ENCODE data around the gene MKLN1. TPM values are rescaled to one million over a fixed set of nuclear protein-coding genes. Genes with fewer than 3 reads are reported as not detected.

Gene MKLN1
- polyA plus RNA-seq, 1 of the 3 experiments (the other 2 are of a cell fraction): 11.0 TPM

DNA sequence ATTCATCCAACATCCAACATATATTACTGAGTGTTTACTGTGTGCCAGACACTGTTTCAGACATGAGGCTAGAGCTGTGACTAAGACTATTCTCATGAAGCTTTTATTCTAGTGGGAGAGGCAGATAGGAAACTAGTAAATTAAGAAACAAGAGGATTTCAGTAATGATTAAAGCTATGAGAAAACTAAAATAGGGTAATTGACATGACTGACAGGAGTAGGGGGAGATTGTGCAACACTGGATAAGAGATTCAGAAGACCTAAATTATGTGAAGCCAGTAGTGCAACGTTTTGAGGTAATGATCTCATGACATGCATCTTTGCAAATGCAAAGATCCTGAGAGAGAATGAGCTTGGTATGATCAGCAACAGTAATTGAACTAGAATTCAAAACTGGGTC is 48.6 kb upstream of the MKLN1 start (continued):
- TF ChIP-seq, protein P1, sequence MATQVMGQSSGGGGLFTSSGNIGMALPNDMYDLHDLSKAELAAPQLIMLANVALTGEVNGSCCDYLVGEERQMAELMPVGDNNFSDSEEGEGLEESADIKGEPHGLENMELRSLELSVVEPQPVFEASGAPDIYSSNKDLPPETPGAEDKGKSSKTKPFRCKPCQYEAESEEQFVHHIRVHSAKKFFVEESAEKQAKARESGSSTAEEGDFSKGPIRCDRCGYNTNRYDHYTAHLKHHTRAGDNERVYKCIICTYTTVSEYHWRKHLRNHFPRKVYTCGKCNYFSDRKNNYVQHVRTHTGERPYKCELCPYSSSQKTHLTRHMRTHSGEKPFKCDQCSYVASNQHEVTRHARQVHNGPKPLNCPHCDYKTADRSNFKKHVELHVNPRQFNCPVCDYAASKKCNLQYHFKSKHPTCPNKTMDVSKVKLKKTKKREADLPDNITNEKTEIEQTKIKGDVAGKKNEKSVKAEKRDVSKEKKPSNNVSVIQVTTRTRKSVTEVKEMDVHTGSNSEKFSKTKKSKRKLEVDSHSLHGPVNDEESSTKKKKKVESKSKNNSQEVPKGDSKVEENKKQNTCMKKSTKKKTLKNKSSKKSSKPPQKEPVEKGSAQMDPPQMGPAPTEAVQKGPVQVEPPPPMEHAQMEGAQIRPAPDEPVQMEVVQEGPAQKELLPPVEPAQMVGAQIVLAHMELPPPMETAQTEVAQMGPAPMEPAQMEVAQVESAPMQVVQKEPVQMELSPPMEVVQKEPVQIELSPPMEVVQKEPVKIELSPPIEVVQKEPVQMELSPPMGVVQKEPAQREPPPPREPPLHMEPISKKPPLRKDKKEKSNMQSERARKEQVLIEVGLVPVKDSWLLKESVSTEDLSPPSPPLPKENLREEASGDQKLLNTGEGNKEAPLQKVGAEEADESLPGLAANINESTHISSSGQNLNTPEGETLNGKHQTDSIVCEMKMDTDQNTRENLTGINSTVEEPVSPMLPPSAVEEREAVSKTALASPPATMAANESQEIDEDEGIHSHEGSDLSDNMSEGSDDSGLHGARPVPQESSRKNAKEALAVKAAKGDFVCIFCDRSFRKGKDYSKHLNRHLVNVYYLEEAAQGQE (IDR thresholded peaks at IDR 0.05; ENCODE audit: low read depth, low read length): no peak
- TF ChIP-seq GATA2 (CRISPR knock-in tag; IDR thresholded peaks at IDR 0.05) (no peak), NFIC (IDR thresholded peaks at IDR 0.05; ENCODE audit: borderline replicate concordance) (no peak), GABPA (IDR thresholded peaks at IDR 0.05; ENCODE audit: low read depth) (no peak)

DNA sequence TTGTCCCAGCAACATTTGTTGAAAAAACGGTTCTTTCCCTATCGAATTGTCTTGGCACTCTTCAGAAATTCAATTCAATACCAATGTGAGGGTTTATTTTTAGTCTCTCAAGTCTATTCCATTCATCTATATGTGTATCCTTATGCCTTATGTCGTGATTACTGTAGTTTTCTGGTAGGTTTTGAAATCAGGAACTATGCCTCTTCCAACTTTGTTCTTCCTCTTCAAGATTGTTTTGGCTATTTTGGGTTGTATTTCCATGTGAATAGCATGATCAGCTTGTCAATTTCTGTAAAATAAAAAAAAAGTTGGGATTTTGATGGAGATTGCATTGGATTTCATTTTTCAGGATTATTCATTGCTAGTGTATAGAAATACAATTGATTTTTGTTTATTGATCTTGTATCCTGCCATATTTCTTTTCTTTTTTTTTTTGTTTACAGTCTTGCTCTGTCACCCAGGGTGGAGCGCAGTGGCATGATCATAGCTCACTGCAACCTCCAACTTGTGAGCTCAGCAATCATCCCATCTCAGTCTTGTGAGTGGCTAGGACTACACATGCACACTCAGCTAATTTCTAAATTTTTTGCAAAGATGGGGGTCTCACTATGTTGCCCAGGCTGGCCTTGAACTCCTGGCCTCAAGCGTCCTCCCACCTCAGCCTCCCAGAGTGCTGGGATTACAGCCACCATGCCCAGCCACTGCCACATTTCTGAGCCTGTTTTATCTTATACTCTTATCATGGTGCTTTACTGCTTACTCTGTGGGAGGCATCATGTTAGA is 46.2 kb upstream of the MKLN1 start:
- H3K79me2 ChIP-seq (ENCODE audit: insufficient read depth): no peaks in the 10 kb centered on the region
- H3K9me3 ChIP-seq: no peaks in the 10 kb centered on the region
- 73% methylated on average over 5 of the region's 5 CpGs for whole genome bisulfite sequencing (ENCODE audit: low lambda C conversion rate)
- H4K20me1 ChIP-seq (ENCODE audit: insufficient read depth): no peaks in the 10 kb centered on the region
- H3K27ac ChIP-seq (ENCODE audit: low read depth in 2 of 2, low read length in 1 of 2): no peak overlapping the region
- no peaks in the 10 kb centered on the region for H3F3A ChIP-seq (replicated peaks; ENCODE audit: insufficient read depth)
- ChIA-PET POLR2A (no interaction called here), CTCF (interaction anchor here (0.7 kb wide), 1 partner anchor 1434 kb away, joined by 3 read pairs; no protein-coding TSS in a partner anchor)
- H2AFZ ChIP-seq (ENCODE audit: low read depth): no peak overlapping the region
- no peaks in the 10 kb centered on the region for H3K36me3 ChIP-seq (replicated peaks in 1 of 2; ENCODE audit: control insufficient read depth in 1 of 2, insufficient read depth in 2 of 2, low read length in 1 of 2)
- no peak overlapping the region for H3K4me2 ChIP-seq
- TF ChIP-seq SIN3A (IDR thresholded peaks at IDR 0.05; ENCODE audit: borderline replicate concordance, low read depth, low read length): no peak
- TF ChIP-seq EP300 (IDR thresholded peaks at IDR 0.05; ENCODE audit: borderline replicate concordance in 1 of 2, low read depth in 1 of 2, low read length in 1 of 2): no peak
- TF ChIP-seq RFX5 (IDR thresholded peaks at IDR 0.05; ENCODE audit: low read length): no peak
- TF ChIP-seq, protein P2, sequence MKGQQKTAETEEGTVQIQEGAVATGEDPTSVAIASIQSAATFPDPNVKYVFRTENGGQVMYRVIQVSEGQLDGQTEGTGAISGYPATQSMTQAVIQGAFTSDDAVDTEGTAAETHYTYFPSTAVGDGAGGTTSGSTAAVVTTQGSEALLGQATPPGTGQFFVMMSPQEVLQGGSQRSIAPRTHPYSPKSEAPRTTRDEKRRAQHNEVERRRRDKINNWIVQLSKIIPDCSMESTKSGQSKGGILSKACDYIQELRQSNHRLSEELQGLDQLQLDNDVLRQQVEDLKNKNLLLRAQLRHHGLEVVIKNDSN (IDR thresholded peaks at IDR 0.05; ENCODE audit: borderline replicate concordance, low read depth): no peak
- no peak for TF ChIP-seq FOXM1 (IDR thresholded peaks at IDR 0.05; ENCODE audit: low read depth)
- TF ChIP-seq, protein P3, sequence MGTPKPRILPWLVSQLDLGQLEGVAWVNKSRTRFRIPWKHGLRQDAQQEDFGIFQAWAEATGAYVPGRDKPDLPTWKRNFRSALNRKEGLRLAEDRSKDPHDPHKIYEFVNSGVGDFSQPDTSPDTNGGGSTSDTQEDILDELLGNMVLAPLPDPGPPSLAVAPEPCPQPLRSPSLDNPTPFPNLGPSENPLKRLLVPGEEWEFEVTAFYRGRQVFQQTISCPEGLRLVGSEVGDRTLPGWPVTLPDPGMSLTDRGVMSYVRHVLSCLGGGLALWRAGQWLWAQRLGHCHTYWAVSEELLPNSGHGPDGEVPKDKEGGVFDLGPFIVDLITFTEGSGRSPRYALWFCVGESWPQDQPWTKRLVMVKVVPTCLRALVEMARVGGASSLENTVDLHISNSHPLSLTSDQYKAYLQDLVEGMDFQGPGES (IDR thresholded peaks at IDR 0.05; ENCODE audit: low read depth, low read length): no peak
- TF ChIP-seq NRF1 (IDR thresholded peaks at IDR 0.05; ENCODE audit: low read depth, low read length): no peak
- H3K4me1 ChIP-seq (ENCODE audit: control insufficient read depth in 1 of 2, insufficient read depth in 2 of 2, low read depth in 1 of 2, low read length in 1 of 2): no peaks in the 10 kb centered on the region
- H3K9ac ChIP-seq: no peak overlapping the region
- no peak overlapping the region for H3K4me3 ChIP-seq (ENCODE audit: low read depth in 2 of 2, low read length in 1 of 2)
- DNase-seq: no peak
- no peaks in the 10 kb centered on the region for H3K27me3 ChIP-seq (ENCODE audit: insufficient read depth)
- H3K9me2 ChIP-seq: no peaks in the 10 kb centered on the region

Data from SK-N-SH (cell line).